Vagina (tissue), 2 donors: ENCODE measurements around the gene CRTAP. TPM values are rescaled to one million over a fixed set of nuclear protein-coding genes. Genes with fewer than 3 reads are reported as not detected.
"Not testable (repeated sequence)": the region's sequence is repeated elsewhere in the genome, so short reads cannot be mapped to it uniquely, and the experiment has no call there.

ENCODE experiments used
- DNase-seq, 2 donors: peaks; one replicate each; pipeline ENCODE4 v3.0.0-alpha.2; 2017; ENCODE audit errors: extremely low spot score in 2 of 2
- H3K27ac ChIP-seq: fragments of 200-600 bp; sonication (generic); one replicate; pipeline ENCODE4 v1.5.1; 2019
- H3K27me3 ChIP-seq: fragments of 200-600 bp; sonication (generic); one replicate; pipeline ENCODE4 v1.5.1; 2019
- H3K36me3 ChIP-seq, 2 donors: fragments of 200-600 bp; sonication (generic); one replicate each; pipeline ENCODE4 v1.5.1; 2017 to 2019
- H3K4me1 ChIP-seq: fragments of 200-600 bp; sonication (generic); one replicate; pipeline ENCODE4 v1.5.1; 2019
- H3K4me3 ChIP-seq, 2 donors: fragments of 200-600 bp; sonication (generic); 1 replicate in 1 of 2; 2 replicates in 1 of 2; pipeline ENCODE4 v1.5.1; 2016 to 2019
- H3K9me3 ChIP-seq: fragments of 200-600 bp; sonication (generic); one replicate; pipeline ENCODE4 v1.5.1; 2019
- CTCF ChIP-seq, 3 experiments: fragments of 450-650 bp in 2 of 3; fragments of 200-600 bp in 1 of 3; sonication (generic) in 1 of 3; IDR thresholded peaks; one replicate each; pipeline ENCODE4 v1.5.1; 2017 to 2019; ENCODE audit warnings: antibody characterized with exemption in 3 of 3, mild to moderate bottlenecking in 2 of 3, moderate library complexity in 2 of 3
- POLR2A ChIP-seq, 2 donors: fragments of 450-650 bp; IDR thresholded peaks; one replicate each; pipeline ENCODE4 v1.6.1; 2017; ENCODE audit warnings: antibody characterized with exemption in 2 of 2, mild to moderate bottlenecking in 2 of 2, moderate library complexity in 2 of 2
- POLR2AphosphoS5 ChIP-seq, 2 donors: sonication (generic); formaldehyde crosslinking; IDR thresholded peaks; one replicate each; pipeline ENCODE4 v1.9.0; 2017; ENCODE audit warnings: antibody characterized with exemption in 2 of 2, mild to moderate bottlenecking in 2 of 2, low read depth in 1 of 2; ENCODE audit not compliant: insufficient read depth in 1 of 2
- intact Hi-C: fragments of 100-400 bp; cut with DNase I; formaldehyde crosslinking; loops from one replicate; pipeline ENCODE4 v1.15.1; 2023
- total RNA-seq: library from RNA; depleted of rRNA; stranded (reverse); fragments of >200 nt; gene quantifications from one replicate; pipeline ENCODE4 v1.2.3, GENCODE V29; 2016

CRTAP gene
- total RNA-seq, 1 donor from 2014 or later = 272 TPM

DNA sequence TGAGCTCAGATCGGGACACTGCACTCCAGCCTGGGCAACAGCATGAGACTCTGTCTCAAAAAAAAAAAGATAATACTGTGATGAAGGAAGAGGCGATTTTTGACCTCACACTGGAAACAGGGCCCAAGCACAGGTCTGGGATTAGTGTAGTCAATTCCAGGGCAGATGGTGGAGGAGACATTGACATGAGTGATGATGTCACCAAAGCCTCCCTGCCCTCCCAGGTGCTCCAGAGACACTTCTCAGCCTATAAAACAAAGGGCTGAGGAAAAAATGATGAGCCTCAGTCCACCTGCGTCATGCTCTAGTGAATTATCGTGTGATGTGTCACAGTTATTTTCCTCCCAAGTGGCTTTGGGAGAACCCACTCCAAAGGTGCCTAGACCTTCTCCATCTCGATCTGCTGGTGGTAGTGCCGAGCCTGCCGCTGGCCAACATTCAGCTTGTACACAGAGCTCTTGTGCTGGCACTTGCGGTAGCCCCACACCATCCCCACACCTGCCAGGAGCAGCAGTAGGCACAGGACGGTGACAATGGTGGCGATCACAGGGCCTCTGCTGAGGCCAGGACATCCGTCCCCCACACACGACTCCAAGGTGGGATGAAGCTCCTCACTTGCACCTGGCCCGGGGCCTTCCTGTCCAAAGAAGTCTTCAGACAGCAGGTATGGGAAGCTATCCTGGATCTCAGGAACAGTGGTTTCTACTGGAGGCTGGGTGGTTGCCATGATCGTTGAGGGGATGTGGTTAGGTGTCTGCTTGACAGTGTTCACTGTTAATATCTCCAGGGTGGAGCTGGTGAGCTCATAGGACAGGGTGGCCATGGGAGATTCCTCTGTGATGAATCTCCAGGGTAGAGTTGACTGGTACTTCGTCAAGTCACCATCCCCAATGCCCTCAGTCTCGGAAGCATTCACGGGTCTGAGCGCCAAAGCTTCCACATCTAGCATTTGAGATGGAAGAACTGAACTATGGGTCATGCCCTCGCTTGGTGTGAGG is 38.8 kb downstream of the CRTAP start:
- intact Hi-C loops = no loop called here
- no peak overlapping the region for H3K4me3 ChIP-seq
- no peaks in the 10 kb centered on the region for H3K9me3 ChIP-seq
- peak in 1 of 2 donors; percentile 77 for DNase-seq
- TF ChIP-seq POLR2AphosphoS5 (IDR thresholded peaks at IDR 0.05; ENCODE audit: insufficient read depth in 1 of 2, low read depth in 1 of 2) (no peak), POLR2A (IDR thresholded peaks at IDR 0.05) (no peak), CTCF (IDR thresholded peaks at IDR 0.05) (no peak)
- peaks cover 8% of the 10 kb centered on the region for H3K4me1 ChIP-seq
- no peaks in the 10 kb centered on the region for H3K27me3 ChIP-seq
- no peak overlapping the region for H3K27ac ChIP-seq
- no peaks in the 10 kb centered on the region for H3K36me3 ChIP-seq

DNA sequence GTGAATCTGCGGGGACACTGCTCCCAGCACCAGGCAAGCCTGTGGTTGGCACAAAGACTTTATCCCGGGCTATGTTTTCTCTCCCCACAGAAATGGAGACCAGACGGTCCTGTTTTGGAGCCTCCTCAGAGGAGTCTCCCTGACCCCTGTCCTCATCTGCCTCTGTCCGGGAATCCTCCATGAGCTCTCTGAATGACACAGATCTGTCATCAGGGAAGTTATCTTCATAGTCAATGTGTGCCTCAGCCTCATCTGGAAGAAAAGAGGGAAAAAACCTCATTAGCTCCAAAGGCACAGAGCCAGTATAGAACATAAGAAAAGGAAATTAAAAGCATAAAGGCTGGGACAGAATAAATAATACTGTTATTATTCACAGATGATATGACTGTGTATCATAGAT is 40.0 kb downstream of the CRTAP start:
- no peaks in the 10 kb centered on the region for H3K9me3 ChIP-seq
- peak in 1 of 2 donors; percentile 56 for DNase-seq
- H3K36me3 ChIP-seq = no peaks in the 10 kb centered on the region
- intact Hi-C loops = no loop called here
- H3K4me3 ChIP-seq = no peak overlapping the region
- TF ChIP-seq CTCF (IDR thresholded peaks at IDR 0.05) = no peak
- no peak for TF ChIP-seq POLR2A (IDR thresholded peaks at IDR 0.05)
- no peak for TF ChIP-seq POLR2AphosphoS5 (IDR thresholded peaks at IDR 0.05; ENCODE audit: insufficient read depth in 1 of 2, low read depth in 1 of 2)
- H3K4me1 ChIP-seq = no peaks in the 10 kb centered on the region
- H3K27me3 ChIP-seq = no peaks in the 10 kb centered on the region
- H3K27ac ChIP-seq = no peak overlapping the region

DNA sequence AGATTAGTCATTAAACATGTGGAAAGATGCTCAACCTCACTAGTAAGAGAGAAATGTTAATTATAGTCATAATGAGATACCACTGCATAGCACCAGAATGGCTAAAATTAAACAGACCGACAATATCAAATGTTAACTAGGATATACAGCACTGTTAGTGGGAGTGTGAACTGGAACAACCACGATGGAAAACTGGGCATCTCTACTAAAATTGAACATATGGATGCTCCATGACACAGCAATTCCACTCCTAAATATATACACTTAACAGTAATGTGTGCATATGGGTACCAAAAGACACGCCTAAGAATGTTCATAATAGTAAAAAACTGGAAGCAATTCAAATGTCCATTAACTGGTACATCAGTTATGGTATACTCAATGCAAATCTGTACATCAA is 41.5 kb downstream of the CRTAP start:
- intact Hi-C loops = no loop called here
- no peak for TF ChIP-seq POLR2AphosphoS5 (IDR thresholded peaks at IDR 0.05; ENCODE audit: insufficient read depth in 1 of 2, low read depth in 1 of 2)
- Histone ChIP-seq H3K27ac (no peak overlapping the region), H3K4me3 (no peak overlapping the region), H3K36me3 (no peaks in the 10 kb centered on the region), H3K27me3 (no peaks in the 10 kb centered on the region), H3K4me1 (no peaks in the 10 kb centered on the region), H3K9me3 (no peaks in the 10 kb centered on the region)
- DNase-seq = no peak

DNA sequence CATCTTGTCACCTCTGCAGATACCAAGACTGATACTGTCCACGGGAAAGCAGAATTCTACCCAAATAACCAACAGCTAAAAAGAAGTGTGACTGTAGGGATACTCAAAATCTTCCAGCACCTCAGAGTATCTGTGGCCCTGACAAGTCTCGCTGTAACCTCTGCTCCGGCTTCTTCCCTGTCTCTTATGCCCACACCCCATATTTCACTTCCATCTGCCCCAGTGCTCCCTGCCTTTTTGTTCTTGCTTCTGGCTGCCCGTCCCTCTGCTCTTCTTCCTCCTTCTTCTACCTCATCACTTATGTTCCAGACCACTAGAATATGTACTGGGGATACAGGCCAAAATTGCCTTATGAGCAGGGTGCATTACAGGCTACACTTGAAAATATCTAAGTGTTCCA is 45.4 kb downstream of the CRTAP start:
- Histone ChIP-seq H3K4me1 (no peaks in the 10 kb centered on the region), H3K36me3 (no peaks in the 10 kb centered on the region), H3K4me3 (no peak overlapping the region), H3K9me3 (no peaks in the 10 kb centered on the region), H3K27me3 (no peaks in the 10 kb centered on the region), H3K27ac (no peak overlapping the region)
- TF ChIP-seq CTCF (IDR thresholded peaks at IDR 0.05) (no peak), POLR2AphosphoS5 (IDR thresholded peaks at IDR 0.05; ENCODE audit: insufficient read depth in 1 of 2, low read depth in 1 of 2) (no peak), POLR2A (IDR thresholded peaks at IDR 0.05) (no peak)
- intact Hi-C loops = no loop called here
- peak in 1 of 2 donors; percentile 40 for DNase-seq

GRCh38 chr3:33159981-33160380 is 46.2 kb downstream of the CRTAP start:
- Histone ChIP-seq H3K36me3 (no peaks in the 10 kb centered on the region), H3K4me1 (no peaks in the 10 kb centered on the region), H3K27me3 (no peaks in the 10 kb centered on the region), H3K4me3 (no peak overlapping the region), H3K27ac (no peak overlapping the region), H3K9me3 (no peaks in the 10 kb centered on the region)
- TF ChIP-seq POLR2AphosphoS5 (IDR thresholded peaks at IDR 0.05; ENCODE audit: insufficient read depth in 1 of 2, low read depth in 1 of 2) = no peak
- TF ChIP-seq POLR2A (IDR thresholded peaks at IDR 0.05) = no peak
- TF ChIP-seq CTCF (IDR thresholded peaks at IDR 0.05) = no peak
- intact Hi-C loops = no loop called here
- no peak for DNase-seq

GRCh38 chr3:33162621-33163020 is 48.8 kb downstream of the CRTAP start:
- DNase-seq = peak in 1 of 2 donors; percentile 29
- H3K27ac ChIP-seq, intact Hi-C loops, H3K9me3 ChIP-seq, H3K4me1 ChIP-seq, H3K27me3 ChIP-seq, H3K36me3 ChIP-seq, H3K4me3 ChIP-seq: not testable (repeated sequence)
